HFFc6 (cell line): Measurements from ENCODE around the gene CSMD2. TPM values are rescaled to one million over a fixed set of nuclear protein-coding genes. Genes with fewer than 3 reads are reported as not detected.

Experiments used
- DNase-seq: peaks from one replicate; pipeline ENCODE4 v3.0.0-alpha.2; 2018
- H3K27ac Mint-ChIP-seq: 2 replicates; pipeline ENCODE4 v1.8.0; 2020; ENCODE audit warnings: mild to moderate bottlenecking, mixed read lengths
- H3K27me3 Mint-ChIP-seq: 2 replicates; pipeline ENCODE4 v1.8.0; 2021; ENCODE audit warnings: mild to moderate bottlenecking, moderate library complexity, mixed read lengths; ENCODE audit not compliant: insufficient read depth
- H3K36me3 Mint-ChIP-seq: 2 replicates; pipeline ENCODE4 v1.8.0; 2021; ENCODE audit warnings: low read depth, mixed read lengths
- H3K4me1 Mint-ChIP-seq: 2 replicates; pipeline ENCODE4 v1.8.0; 2020; ENCODE audit warnings: low read depth, mixed read lengths
- H3K4me3 Mint-ChIP-seq: 2 replicates; pipeline ENCODE4 v1.8.0; 2020; ENCODE audit warnings: mild to moderate bottlenecking, moderate library complexity, mixed read lengths
- H3K9me3 Mint-ChIP-seq: 2 replicates; pipeline ENCODE4 v1.8.0; 2020; ENCODE audit warnings: mild to moderate bottlenecking, mixed read lengths
- CTCF ChIP-seq: fragments of 200-600 bp; sonication (generic); IDR thresholded peaks from 2 replicates; pipeline ENCODE4 v1.5.0; 2021; ENCODE audit warnings: antibody characterized with exemption, mild to moderate bottlenecking
- total RNA-seq, 6 experiments: library from RNA; stranded (reverse); fragmentation: NEBNext Ultra II Directional; extraction: Animal tissue kit (Norgen Biotek cat#: 25700); gene quantifications; 2 replicates in 1 of 6; 3 replicates in 5 of 6; pipeline ENCODE4 v1.2.3, GENCODE V29; 2021

The CSMD2 gene
- total RNA-seq, 6 experiments from 2014 or later, result 0.77 to 3.2 (median 1.2) TPM

GRCh38 chr1:33905241-33905640, 259.8 kb downstream of the CSMD2 start:
- Mint-ChIP-seq H3K4me3 (no peak overlapping the region), H3K27ac (no peak overlapping the region), H3K27me3 (peaks cover 5% of the 10 kb centered on the region), H3K9me3 (peaks cover 20% of the 10 kb centered on the region), H3K4me1 (peaks cover 20% of the 10 kb centered on the region; the same call in 1 of the 2 replicates), H3K36me3 (peaks cover 10% of the 10 kb centered on the region)
- DNase-seq, result no peak
- TF ChIP-seq CTCF, result no peak

- no peak overlapping the region for H3K27ac Mint-ChIP-seq
- peaks cover 20% of the 10 kb centered on the region for H3K9me3 Mint-ChIP-seq
- peaks cover 10% of the 10 kb centered on the region for H3K36me3 Mint-ChIP-seq
- no peak for TF ChIP-seq CTCF
- no peak overlapping the region; the same call in 1 of the 2 replicates for H3K4me3 Mint-ChIP-seq
- peak; percentile 24 for DNase-seq
- H3K4me1 Mint-ChIP-seq, result peaks cover 20% of the 10 kb centered on the region; the same call in 1 of the 2 replicates
- peaks cover 2% of the 10 kb centered on the region; the same call in 1 of the 2 replicates for H3K27me3 Mint-ChIP-seq
Observed at GRCh38 chr1:33903210-33903589, 261.8 kb downstream of the CSMD2 start.

- no peak overlapping the region for H3K27ac Mint-ChIP-seq
- DNase-seq, result no peak
- peaks cover 2% of the 10 kb centered on the region; the same call in 1 of the 2 replicates for H3K27me3 Mint-ChIP-seq
- H3K4me3 Mint-ChIP-seq, result peak overlapping the region; percentile 6; the same call in 1 of the 2 replicates
- peaks cover 10% of the 10 kb centered on the region for H3K36me3 Mint-ChIP-seq
- no peak for TF ChIP-seq CTCF
- H3K9me3 Mint-ChIP-seq, result peaks cover 20% of the 10 kb centered on the region
- H3K4me1 Mint-ChIP-seq, result peaks cover 20% of the 10 kb centered on the region; the same call in 1 of the 2 replicates
Observed at GRCh38 chr1:33902486-33903209, 262.4 kb downstream of the CSMD2 start.

GRCh38 chr1:33899746-33900145, 265.3 kb downstream of the CSMD2 start:
- Mint-ChIP-seq H3K4me3 (no peak overlapping the region), H3K36me3 (no peaks in the 10 kb centered on the region; the same call in 1 of the 2 replicates), H3K27me3 (no peaks in the 10 kb centered on the region), H3K9me3 (peaks cover 19% of the 10 kb centered on the region; the same call in 1 of the 2 replicates), H3K27ac (no peak overlapping the region), H3K4me1 (peaks cover 20% of the 10 kb centered on the region; the same call in 1 of the 2 replicates)
- no peak for DNase-seq
- TF ChIP-seq CTCF, result no peak

GRCh38 chr1:33898881-33899280, 266.1 kb downstream of the CSMD2 start:
- H3K27me3 Mint-ChIP-seq, result no peaks in the 10 kb centered on the region
- no peak for DNase-seq
- peaks cover 21% of the 10 kb centered on the region; the same call in 1 of the 2 replicates for H3K4me1 Mint-ChIP-seq
- TF ChIP-seq CTCF, result no peak
- no peak overlapping the region for H3K27ac Mint-ChIP-seq
- no peak overlapping the region for H3K4me3 Mint-ChIP-seq
- peaks cover 18% of the 10 kb centered on the region; the same call in 1 of the 2 replicates for H3K9me3 Mint-ChIP-seq
- H3K36me3 Mint-ChIP-seq, result no peaks in the 10 kb centered on the region; the same call in 1 of the 2 replicates
